NCI-H526 (cell line): ENCODE measurements around the gene HPS5.

ENCODE experiments used
- DNase-seq, 2 experiments: peaks; one replicate each; lab custom pipeline; 2025; lab: John Stamatoyannopoulos, UW

HPS5 gene

GRCh38 chr11:18321578-18321968 is 367 bp downstream of the HPS5 start:
- no peak for DNase-seq

DNA sequence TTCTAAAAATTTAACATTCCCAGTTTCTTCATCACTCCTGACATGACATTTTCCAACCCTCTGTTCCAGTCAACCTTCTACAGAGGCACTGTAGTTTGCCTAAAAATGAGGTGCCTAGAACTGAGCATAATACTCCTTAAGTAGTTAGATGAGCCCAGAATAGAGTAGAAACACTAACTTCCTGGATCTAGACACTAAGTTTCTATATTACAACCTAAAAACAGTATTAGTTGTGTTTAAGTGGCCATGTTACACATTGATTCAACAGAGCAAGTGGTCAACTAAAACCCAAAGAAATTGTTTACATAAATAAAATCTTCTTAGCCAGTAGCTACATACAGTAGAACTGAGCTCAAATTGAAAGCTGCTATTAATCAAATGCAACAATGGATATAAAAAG is 1.3 kb downstream of the HPS5 start:
- no peak for DNase-seq

GRCh38 chr11:18319914-18320313 is 2.0 kb downstream of the HPS5 start:
- no peak for DNase-seq

DNA sequence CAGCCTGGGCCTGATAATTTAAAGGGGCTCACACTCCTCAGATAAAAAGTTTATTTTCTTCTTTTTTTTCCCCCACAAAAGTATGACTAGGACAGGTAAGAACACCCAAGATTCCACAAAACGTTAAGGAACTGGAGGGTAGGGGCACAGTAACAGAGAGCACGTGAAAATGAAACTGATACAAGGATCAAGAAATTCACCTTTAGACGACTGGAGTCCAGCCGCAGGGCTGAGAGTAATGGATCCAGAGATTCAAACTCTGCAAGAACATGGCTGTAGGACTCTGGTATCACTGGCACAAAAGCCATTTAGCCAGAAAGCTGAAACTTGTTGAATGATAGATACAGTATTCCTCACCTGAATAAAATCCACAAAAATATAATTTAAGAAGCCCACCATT is 4.4 kb downstream of the HPS5 start:
- no peak for DNase-seq

DNA sequence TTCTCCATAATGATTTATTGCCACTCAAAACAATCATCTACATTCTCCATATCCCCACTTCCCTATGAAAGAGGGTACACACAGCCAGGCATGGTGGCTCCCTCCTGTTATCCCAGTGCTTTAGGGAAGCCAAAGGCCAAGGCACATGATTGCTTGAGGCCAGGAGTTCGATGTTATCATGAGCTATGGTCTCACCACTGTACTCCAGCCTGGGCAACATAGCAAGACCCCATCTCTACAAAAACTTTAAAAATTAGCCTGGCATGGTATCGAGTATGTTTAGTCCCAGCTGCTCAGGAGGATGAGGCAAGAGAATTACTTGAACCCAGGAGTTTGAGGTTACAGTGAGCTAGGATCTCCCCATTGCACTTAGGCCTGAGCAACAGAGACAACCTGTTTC is 6.0 kb downstream of the HPS5 start:
- no peak for DNase-seq

GRCh38 chr11:18314784-18315523 is 7.0 kb downstream of the HPS5 start:
- DNase-seq: no peak

- DNase-seq: no peak
Measured at GRCh38 chr11:18313965-18314763, 7.8 kb downstream of the HPS5 start.

GRCh38 chr11:18312663-18313420 is 9.1 kb downstream of the HPS5 start:
- no peak for DNase-seq

DNA sequence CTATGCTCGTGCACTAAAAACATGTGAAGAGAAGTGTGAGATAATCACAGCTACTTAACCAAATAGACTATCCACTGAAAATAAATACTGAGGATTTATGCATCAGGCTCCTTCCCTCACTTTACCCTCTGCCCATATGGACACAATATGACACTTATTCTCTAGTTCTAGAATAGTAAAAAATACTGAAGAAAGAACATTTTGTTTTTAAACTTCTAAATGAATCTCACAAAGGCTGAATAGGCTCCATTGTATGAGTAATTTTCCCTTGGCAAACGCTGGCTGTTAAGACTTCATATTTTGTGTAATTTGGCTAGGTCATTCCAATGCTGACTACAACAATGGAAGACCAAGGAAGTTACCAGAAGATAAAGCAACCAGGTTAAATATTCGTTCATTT is 9.9 kb downstream of the HPS5 start:
- DNase-seq: no peak

DNA sequence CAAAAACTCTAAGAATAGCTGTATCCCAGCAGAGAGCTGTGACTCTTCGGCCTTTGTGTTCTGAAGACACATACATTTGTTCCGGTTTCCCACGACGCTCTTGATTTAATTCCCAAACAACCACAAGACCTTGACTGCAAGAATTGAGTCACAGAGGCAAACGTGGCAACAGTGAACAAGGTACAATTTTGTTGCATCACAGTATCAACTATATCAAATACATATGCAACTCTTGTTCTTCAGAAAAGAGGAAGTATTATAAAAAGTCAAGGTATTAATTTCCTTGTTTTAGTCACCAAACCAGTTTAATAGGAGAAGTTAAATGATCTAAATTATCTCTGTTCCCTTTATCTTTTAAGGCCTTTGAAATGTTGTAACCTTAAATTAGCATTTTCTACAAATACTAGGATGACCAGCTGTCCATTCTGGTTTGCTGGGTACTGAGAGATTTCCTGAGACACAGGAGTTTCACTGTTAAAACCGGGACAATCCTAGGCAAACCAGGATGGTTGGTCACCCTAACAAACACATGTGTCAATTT is 11.1 kb downstream of the HPS5 start:
- DNase-seq: no peak

- DNase-seq: no peak
Measured at GRCh38 chr11:18309691-18310090, 12.2 kb downstream of the HPS5 start.

DNA sequence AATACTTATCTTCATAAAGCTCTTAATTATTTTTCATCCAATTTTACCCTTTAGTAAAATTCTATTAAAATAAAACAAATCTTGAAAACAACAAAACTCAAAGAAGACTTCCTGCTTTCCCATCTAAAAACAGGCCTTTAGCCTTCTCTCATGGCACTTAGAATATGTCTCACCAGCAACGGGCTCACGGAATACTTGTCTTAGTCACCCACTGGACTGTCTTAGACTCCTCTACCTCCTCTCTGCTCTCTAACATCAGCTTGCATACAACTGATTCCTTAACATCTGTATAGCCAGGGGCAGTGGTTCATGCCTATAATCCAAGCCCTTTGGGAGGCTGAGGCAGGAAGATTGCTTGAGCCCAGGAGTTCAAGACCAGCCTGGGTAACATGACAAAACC is 13.7 kb downstream of the HPS5 start:
- no peak for DNase-seq

DNA sequence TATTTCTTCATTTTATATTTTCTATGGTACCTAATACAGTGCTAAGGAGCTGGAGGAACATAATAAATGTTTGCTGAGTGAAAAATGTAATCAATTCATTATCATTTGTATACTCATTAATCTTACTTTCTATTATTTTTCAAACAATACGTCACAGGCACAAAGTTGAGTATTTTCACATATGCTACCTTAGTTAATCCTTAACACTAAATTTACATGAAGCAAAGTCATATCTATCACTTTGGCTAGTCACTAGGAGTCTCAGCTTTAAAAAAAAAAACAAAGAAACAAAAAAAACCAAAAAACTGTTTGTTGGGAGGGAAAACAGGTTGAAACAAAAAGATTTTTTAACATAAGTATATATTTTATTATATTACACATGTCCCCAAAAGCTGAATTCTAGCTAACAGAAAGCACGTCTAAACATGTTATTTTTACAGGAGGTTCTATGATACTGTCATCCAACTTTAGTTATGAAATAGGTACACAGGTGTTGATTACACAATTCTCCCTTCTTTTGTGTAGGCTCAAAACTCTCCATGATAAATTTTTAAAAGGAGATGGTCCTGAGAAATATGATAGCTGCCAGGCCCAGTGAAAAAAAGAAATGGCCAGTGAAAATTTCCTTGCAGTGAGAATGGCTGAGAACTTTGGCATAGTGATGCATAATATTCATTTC is 14.3 kb downstream of the HPS5 start:
- DNase-seq: no peak

DNA sequence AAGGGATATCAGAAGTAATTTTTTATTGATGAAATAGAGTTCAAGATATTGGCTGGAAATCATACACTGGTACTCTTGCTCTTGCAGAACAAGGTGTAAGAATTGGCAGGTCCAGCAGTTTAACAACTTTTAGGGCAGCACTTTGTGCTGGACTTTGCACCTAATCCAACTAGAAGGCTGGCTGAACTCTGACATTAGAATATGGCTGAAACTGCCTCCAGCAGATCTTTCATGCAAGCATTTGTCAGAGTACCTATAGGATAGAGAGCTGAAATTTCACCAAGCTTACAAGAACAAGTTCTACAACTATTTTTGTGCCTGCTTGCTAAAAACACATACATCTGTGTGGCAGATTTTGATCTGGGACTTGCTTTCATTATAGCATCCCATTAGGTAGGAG is 17.2 kb downstream of the HPS5 start:
- no peak for DNase-seq

GRCh38 chr11:18299721-18300120 is 22.2 kb downstream of the HPS5 start:
- no peak for DNase-seq

- no peak for DNase-seq
Measured at GRCh38 chr11:18295316-18295715, 26.6 kb downstream of the HPS5 start.

GRCh38 chr11:18294862-18295261 is 27.1 kb downstream of the HPS5 start:
- no peak for DNase-seq

DNA sequence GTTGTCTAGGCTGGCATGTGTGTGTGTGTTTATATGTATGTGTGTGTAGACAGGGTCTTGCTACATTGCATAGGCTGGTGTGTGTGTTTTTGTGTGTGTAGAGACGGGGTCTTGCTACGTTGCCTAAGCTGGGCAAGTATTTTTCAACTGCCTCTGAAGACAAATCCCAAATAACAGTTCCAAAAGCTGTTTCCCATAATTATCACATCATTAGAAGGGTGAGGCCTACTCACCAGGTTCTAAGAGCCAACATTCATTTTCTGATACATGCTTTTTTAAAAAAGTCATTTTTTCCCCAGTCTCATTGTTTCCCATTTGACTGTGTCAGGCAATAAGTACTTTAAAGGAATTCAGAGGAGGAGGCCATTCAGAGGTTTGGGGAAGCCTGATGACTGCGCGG is 33.0 kb downstream of the HPS5 start:
- DNase-seq: no peak

DNA sequence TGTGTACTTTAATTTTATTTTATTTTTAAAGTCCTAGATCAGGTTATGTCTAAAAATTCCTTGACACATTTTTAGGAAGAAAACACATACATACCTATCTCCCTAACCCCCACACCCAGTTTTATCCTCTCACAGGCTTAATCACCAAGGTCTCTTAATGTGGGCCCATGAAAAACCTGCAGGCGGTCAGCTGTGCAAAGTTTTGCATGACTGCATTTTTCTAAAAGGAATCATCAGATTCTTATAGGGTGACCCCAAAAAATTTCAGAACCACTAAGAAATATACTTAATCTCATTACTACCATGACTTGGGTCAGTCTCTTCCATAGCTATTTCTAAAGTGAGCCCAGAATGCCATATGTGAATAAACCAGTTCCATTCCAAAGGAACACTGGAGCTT is 36.1 kb downstream of the HPS5 start:
- no peak for DNase-seq

- DNase-seq: no peak
Measured at GRCh38 chr11:18282626-18283025, 39.3 kb downstream of the HPS5 start.

- DNase-seq: no peak
Measured at GRCh38 chr11:18280438-18281045, 41.4 kb downstream of the HPS5 start.
